GM21576 (cell line): ENCODE results near the gene ANO9.
"Not testable (repeated sequence)": the region's sequence is repeated elsewhere in the genome, so short reads cannot be mapped to it uniquely, and the experiment has no call there.

Experiments
- ATAC-seq: cut with Tn5 transposase; IDR thresholded peaks from one replicate; pipeline ENCODE4 v1.9.1; 2021; ENCODE audit warnings: mild to moderate bottlenecking, moderate library complexity; ENCODE audit not compliant: unreplicated experiment

Gene ANO9

GRCh38 chr11:390175-390574 lies 51.6 kb downstream of the ANO9 start:
- ATAC-seq, result no peak

- ATAC-seq, result not testable (repeated sequence)
These were observed 52.4 kb downstream of the ANO9 start for GRCh38 chr11:389369-389768.

GRCh38 chr11:387193-387793 lies 54.5 kb downstream of the ANO9 start:
- ATAC-seq, result no peak

GRCh38 chr11:386483-386882 lies 55.3 kb downstream of the ANO9 start:
- no peak for ATAC-seq

- no peak for ATAC-seq
These were observed 56.0 kb downstream of the ANO9 start for GRCh38 chr11:385594-386351.

- no peak for ATAC-seq
These were observed 57.3 kb downstream of the ANO9 start for GRCh38 chr11:384511-384910.

GRCh38 chr11:383431-383830 lies 58.4 kb downstream of the ANO9 start:
- ATAC-seq, result no peak

- ATAC-seq, result no peak
These were observed 59.7 kb downstream of the ANO9 start for GRCh38 chr11:382081-382629.

- ATAC-seq, result no peak
These were observed 60.2 kb downstream of the ANO9 start for GRCh38 chr11:381501-382072.

- no peak for ATAC-seq
These were observed 60.8 kb downstream of the ANO9 start for GRCh38 chr11:380996-381395.

GRCh38 chr11:380491-380890 lies 61.3 kb downstream of the ANO9 start:
- no peak for ATAC-seq

GRCh38 chr11:380095-380480 lies 61.7 kb downstream of the ANO9 start:
- no peak for ATAC-seq

- ATAC-seq, result no peak
These were observed 62.4 kb downstream of the ANO9 start for GRCh38 chr11:379205-380094.

- no peak for ATAC-seq
These were observed 63.8 kb downstream of the ANO9 start for GRCh38 chr11:377883-378500.

GRCh38 chr11:377174-377865 lies 64.5 kb downstream of the ANO9 start:
- no peak for ATAC-seq

GRCh38 chr11:376531-377173 lies 65.2 kb downstream of the ANO9 start:
- no peak for ATAC-seq

- ATAC-seq, result no peak
These were observed 66.5 kb downstream of the ANO9 start for GRCh38 chr11:375065-376025.
